Measurements from ENCODE around the gene SCART1.
"Not testable (repeated sequence)": the region's sequence is repeated elsewhere in the genome, so short reads cannot be mapped to it uniquely, and the experiment has no call there.

Gene SCART1

GRCh38 chr10:133489816-133490588 lies 36.3 kb downstream of the SCART1 start:
- no peaks in the 10 kb centered on the region for H3K36me3 ChIP-seq (ENCODE audit: control insufficient read depth in 2 of 2, insufficient read depth in 2 of 2, low read length in 2 of 2)
- peaks cover 0 to 2% of the 10 kb centered on the region in 2 donors for H3K9me3 ChIP-seq (ENCODE audit: control insufficient read depth in 2 of 2, low read length in 2 of 2)
- H3K9ac ChIP-seq (ENCODE audit: low read depth in 1 of 2, low read length in 2 of 2): no peak overlapping the region
- no peak overlapping the region for H3K4me3 ChIP-seq (ENCODE audit: low read length in 2 of 2)
- no peak overlapping the region for H3K27ac ChIP-seq (ENCODE audit: low read depth in 2 of 2, low read length in 2 of 2)
- no peaks in the 10 kb centered on the region for H3K4me1 ChIP-seq (ENCODE audit: control insufficient read depth in 2 of 2, insufficient read depth in 2 of 2, low read length in 2 of 2)
- H3K27me3 ChIP-seq (ENCODE audit: control insufficient read depth in 2 of 2, insufficient read depth in 2 of 2, low read length in 2 of 2): no peaks in the 10 kb centered on the region

- H3K27me3 ChIP-seq (ENCODE audit: control insufficient read depth in 2 of 2, insufficient read depth in 2 of 2, low read length in 2 of 2); H3K9ac ChIP-seq (ENCODE audit: low read depth in 1 of 2, low read length in 2 of 2); H3K9me3 ChIP-seq (ENCODE audit: control insufficient read depth in 2 of 2, low read length in 2 of 2); H3K4me3 ChIP-seq (ENCODE audit: low read length in 2 of 2); H3K4me1 ChIP-seq (ENCODE audit: control insufficient read depth in 2 of 2, insufficient read depth in 2 of 2, low read length in 2 of 2); H3K36me3 ChIP-seq (ENCODE audit: control insufficient read depth in 2 of 2, insufficient read depth in 2 of 2, low read length in 2 of 2); H3K27ac ChIP-seq (ENCODE audit: low read depth in 2 of 2, low read length in 2 of 2): not testable (repeated sequence)
Measured at GRCh38 chr10:133493562-133493961, 39.8 kb downstream of the SCART1 start.

GRCh38 chr10:133497363-133497762 lies 43.6 kb downstream of the SCART1 start:
- H3K27ac ChIP-seq (ENCODE audit: low read depth in 2 of 2, low read length in 2 of 2); H3K4me3 ChIP-seq (ENCODE audit: low read length in 2 of 2); H3K9ac ChIP-seq (ENCODE audit: low read depth in 1 of 2, low read length in 2 of 2); H3K36me3 ChIP-seq (ENCODE audit: control insufficient read depth in 2 of 2, insufficient read depth in 2 of 2, low read length in 2 of 2); H3K27me3 ChIP-seq (ENCODE audit: control insufficient read depth in 2 of 2, insufficient read depth in 2 of 2, low read length in 2 of 2); H3K4me1 ChIP-seq (ENCODE audit: control insufficient read depth in 2 of 2, insufficient read depth in 2 of 2, low read length in 2 of 2); H3K9me3 ChIP-seq (ENCODE audit: control insufficient read depth in 2 of 2, low read length in 2 of 2): not testable (repeated sequence)

GRCh38 chr10:133499176-133499575 lies 45.4 kb downstream of the SCART1 start:
- H3K4me1 ChIP-seq (ENCODE audit: control insufficient read depth in 2 of 2, insufficient read depth in 2 of 2, low read length in 2 of 2); H3K9me3 ChIP-seq (ENCODE audit: control insufficient read depth in 2 of 2, low read length in 2 of 2); H3K36me3 ChIP-seq (ENCODE audit: control insufficient read depth in 2 of 2, insufficient read depth in 2 of 2, low read length in 2 of 2); H3K9ac ChIP-seq (ENCODE audit: low read depth in 1 of 2, low read length in 2 of 2); H3K27me3 ChIP-seq (ENCODE audit: control insufficient read depth in 2 of 2, insufficient read depth in 2 of 2, low read length in 2 of 2); H3K4me3 ChIP-seq (ENCODE audit: low read length in 2 of 2); H3K27ac ChIP-seq (ENCODE audit: low read depth in 2 of 2, low read length in 2 of 2): not testable (repeated sequence)

- H3K4me1 ChIP-seq (ENCODE audit: control insufficient read depth in 2 of 2, insufficient read depth in 2 of 2, low read length in 2 of 2); H3K4me3 ChIP-seq (ENCODE audit: low read length in 2 of 2); H3K36me3 ChIP-seq (ENCODE audit: control insufficient read depth in 2 of 2, insufficient read depth in 2 of 2, low read length in 2 of 2); H3K27me3 ChIP-seq (ENCODE audit: control insufficient read depth in 2 of 2, insufficient read depth in 2 of 2, low read length in 2 of 2); H3K27ac ChIP-seq (ENCODE audit: low read depth in 2 of 2, low read length in 2 of 2); H3K9ac ChIP-seq (ENCODE audit: low read depth in 1 of 2, low read length in 2 of 2); H3K9me3 ChIP-seq (ENCODE audit: control insufficient read depth in 2 of 2, low read length in 2 of 2): not testable (repeated sequence)
Measured at GRCh38 chr10:133500897-133501296, 47.2 kb downstream of the SCART1 start.

GRCh38 chr10:133509700-133510099 lies 56.0 kb downstream of the SCART1 start:
- no peaks in the 10 kb centered on the region for H3K36me3 ChIP-seq (ENCODE audit: control insufficient read depth in 2 of 2, insufficient read depth in 2 of 2, low read length in 2 of 2)
- no peaks in the 10 kb centered on the region for H3K4me1 ChIP-seq (ENCODE audit: control insufficient read depth in 2 of 2, insufficient read depth in 2 of 2, low read length in 2 of 2)
- peaks cover 0 to 3% of the 10 kb centered on the region in 2 donors for H3K27me3 ChIP-seq (ENCODE audit: control insufficient read depth in 2 of 2, insufficient read depth in 2 of 2, low read length in 2 of 2)
- H3K27ac ChIP-seq (ENCODE audit: low read depth in 2 of 2, low read length in 2 of 2): no peak overlapping the region
- no peak overlapping the region for H3K9ac ChIP-seq (ENCODE audit: low read depth in 1 of 2, low read length in 2 of 2)
- peaks cover 0 to 2% of the 10 kb centered on the region in 2 donors for H3K9me3 ChIP-seq (ENCODE audit: control insufficient read depth in 2 of 2, low read length in 2 of 2)
- no peak overlapping the region for H3K4me3 ChIP-seq (ENCODE audit: low read length in 2 of 2)

GRCh38 chr10:133511408-133511807 lies 57.7 kb downstream of the SCART1 start:
- Histone ChIP-seq H3K36me3 (ENCODE audit: control insufficient read depth in 2 of 2, insufficient read depth in 2 of 2, low read length in 2 of 2) (no peaks in the 10 kb centered on the region), H3K27ac (ENCODE audit: low read depth in 2 of 2, low read length in 2 of 2) (no peak overlapping the region), H3K9ac (ENCODE audit: low read depth in 1 of 2, low read length in 2 of 2) (no peak overlapping the region), H3K9me3 (ENCODE audit: control insufficient read depth in 2 of 2, low read length in 2 of 2) (peaks cover 0 to 2% of the 10 kb centered on the region in 2 donors), H3K4me3 (ENCODE audit: low read length in 2 of 2) (no peak overlapping the region), H3K27me3 (ENCODE audit: control insufficient read depth in 2 of 2, insufficient read depth in 2 of 2, low read length in 2 of 2) (peaks cover 0 to 3% of the 10 kb centered on the region in 2 donors), H3K4me1 (ENCODE audit: control insufficient read depth in 2 of 2, insufficient read depth in 2 of 2, low read length in 2 of 2) (no peaks in the 10 kb centered on the region)

- Histone ChIP-seq H3K4me1 (ENCODE audit: control insufficient read depth in 2 of 2, insufficient read depth in 2 of 2, low read length in 2 of 2) (no peaks in the 10 kb centered on the region), H3K27ac (ENCODE audit: low read depth in 2 of 2, low read length in 2 of 2) (no peak overlapping the region), H3K36me3 (ENCODE audit: control insufficient read depth in 2 of 2, insufficient read depth in 2 of 2, low read length in 2 of 2) (no peaks in the 10 kb centered on the region), H3K9me3 (ENCODE audit: control insufficient read depth in 2 of 2, low read length in 2 of 2) (peaks cover 0 to 2% of the 10 kb centered on the region in 2 donors), H3K27me3 (ENCODE audit: control insufficient read depth in 2 of 2, insufficient read depth in 2 of 2, low read length in 2 of 2) (peaks cover 0 to 3% of the 10 kb centered on the region in 2 donors), H3K4me3 (ENCODE audit: low read length in 2 of 2) (no peak overlapping the region), H3K9ac (ENCODE audit: low read depth in 1 of 2, low read length in 2 of 2) (no peak overlapping the region)
Measured at GRCh38 chr10:133511907-133512528, 58.3 kb downstream of the SCART1 start.

- no peak overlapping the region for H3K27ac ChIP-seq (ENCODE audit: low read depth in 2 of 2, low read length in 2 of 2)
- no peak overlapping the region for H3K9ac ChIP-seq (ENCODE audit: low read depth in 1 of 2, low read length in 2 of 2)
- H3K4me3 ChIP-seq (ENCODE audit: low read length in 2 of 2): no peak overlapping the region
- peaks cover 2 to 3% of the 10 kb centered on the region in 2 donors for H3K4me1 ChIP-seq (ENCODE audit: control insufficient read depth in 2 of 2, insufficient read depth in 2 of 2, low read length in 2 of 2)
- no peaks in the 10 kb centered on the region for H3K9me3 ChIP-seq (ENCODE audit: control insufficient read depth in 2 of 2, low read length in 2 of 2)
- H3K27me3 ChIP-seq (ENCODE audit: control insufficient read depth in 2 of 2, insufficient read depth in 2 of 2, low read length in 2 of 2): peaks cover 0 to 3% of the 10 kb centered on the region in 2 donors
- H3K36me3 ChIP-seq (ENCODE audit: control insufficient read depth in 2 of 2, insufficient read depth in 2 of 2, low read length in 2 of 2): no peaks in the 10 kb centered on the region
Measured at GRCh38 chr10:133515471-133515870, 61.7 kb downstream of the SCART1 start.

- no peaks in the 10 kb centered on the region for H3K27me3 ChIP-seq (ENCODE audit: control insufficient read depth in 2 of 2, insufficient read depth in 2 of 2, low read length in 2 of 2)
- H3K4me3 ChIP-seq (ENCODE audit: low read length in 2 of 2): no peak overlapping the region
- H3K9ac ChIP-seq (ENCODE audit: low read depth in 1 of 2, low read length in 2 of 2): no peak overlapping the region
- H3K36me3 ChIP-seq (ENCODE audit: control insufficient read depth in 2 of 2, insufficient read depth in 2 of 2, low read length in 2 of 2): no peaks in the 10 kb centered on the region
- H3K27ac ChIP-seq (ENCODE audit: low read depth in 2 of 2, low read length in 2 of 2): no peak overlapping the region
- no peaks in the 10 kb centered on the region for H3K9me3 ChIP-seq (ENCODE audit: control insufficient read depth in 2 of 2, low read length in 2 of 2)
- peaks cover 2 to 6% of the 10 kb centered on the region in 2 donors for H3K4me1 ChIP-seq (ENCODE audit: control insufficient read depth in 2 of 2, insufficient read depth in 2 of 2, low read length in 2 of 2)
Measured at GRCh38 chr10:133516057-133516456, 62.3 kb downstream of the SCART1 start.
